Endothelial cell of umbilical vein (primary cell): Measurements from ENCODE around the gene CCSAP. TPM values are rescaled to one million over a fixed set of nuclear protein-coding genes. Genes with fewer than 3 reads are reported as not detected.

ENCODE experiments used
- BruUV-seq: library from RNA; stranded (reverse); fragments of 400-500 nt; replicated peaks from 2 replicates; lab custom pipeline; 2021; lab: Mats Ljungman, UMichigan
- CTCF ChIA-PET: fragments of 300-600, 350-600 bp; sonication (Branson Sonifier 250); formaldehyde crosslinking; loops from one replicate; lab custom pipeline; 2021; ENCODE audit warnings: antibody characterized with exemption, inconsistent platforms; lab: Charles Lee
- POLR2A ChIA-PET: fragments of 300-600, 350-600 bp; sonication (Branson Sonifier 250); formaldehyde crosslinking; loops from one replicate; lab custom pipeline; 2021; ENCODE audit warnings: antibody characterized with exemption, inconsistent platforms; lab: Charles Lee
- DNase-seq: peaks from one replicate; pipeline ENCODE4 v3.0.0-alpha.2; 2011; ENCODE audit warnings: low read depth, low spot score
- FAIRE-seq: peaks from 2 replicates; lab custom pipeline; 2011; peaks lifted over from hg19 to GRCh38; lab: Jason Lieb, UNC
- H2AFZ ChIP-seq: 2 replicates; pipeline ENCODE4 v1.6.0; 2012; ENCODE audit warnings: low read depth, low read length, control low read depth, inconsistent platforms
- H3K27ac ChIP-seq: 2 replicates; pipeline ENCODE4 v1.5.1; 2011; ENCODE audit warnings: low read depth, mild to moderate bottlenecking, control low read depth, low read length, moderate library complexity; ENCODE audit not compliant: insufficient read depth
- H3K27me3 ChIP-seq, 2 experiments: 2 replicates each; pipeline versions ENCODE4 v1.6.0 to v1.6.1; 2011; ENCODE audit warnings: low read length in 2 of 2, mixed read lengths in 1 of 2; ENCODE audit not compliant: control insufficient read depth in 2 of 2, insufficient read depth in 2 of 2
- H3K36me3 ChIP-seq, 2 experiments: 2 replicates in 1 of 2; 3 replicates in 1 of 2; pipeline ENCODE4 v1.5.1; 2011; ENCODE audit warnings: low read length in 2 of 2, mild to moderate bottlenecking in 1 of 2, moderate library complexity in 1 of 2; ENCODE audit not compliant: control insufficient read depth in 2 of 2, insufficient read depth in 2 of 2; ENCODE audit errors: extremely low read depth in 1 of 2
- H3K4me1 ChIP-seq: 3 replicates; pipeline ENCODE4 v1.5.1; 2011; ENCODE audit warnings: mild to moderate bottlenecking, low read length; ENCODE audit not compliant: control insufficient read depth, insufficient read depth; ENCODE audit errors: extremely low read depth
- H3K4me2 ChIP-seq: 2 replicates; pipeline ENCODE4 v1.6.1; 2011; ENCODE audit warnings: low read length, control low read depth, mixed read lengths; ENCODE audit not compliant: insufficient read depth
- H3K4me3 ChIP-seq, 3 experiments: fragments of 200-600 bp in 1 of 3; sonication (generic), shearing (Covaris generic) in 1 of 3; replicated peaks in 1 of 3; 2 replicates each; pipeline ENCODE4 v1.5.1; 2011 to 2016; ENCODE audit warnings: control low read depth in 3 of 3, low read length in 3 of 3, mild to moderate bottlenecking in 2 of 3, inconsistent platforms in 1 of 3, low read depth in 1 of 3, moderate library complexity in 1 of 3; ENCODE audit not compliant: insufficient read depth in 1 of 3
- H3K79me2 ChIP-seq: 2 replicates; pipeline ENCODE4 v1.6.0; 2012; ENCODE audit warnings: low read length, inconsistent platforms; ENCODE audit not compliant: control insufficient read depth, insufficient read depth
- H3K9ac ChIP-seq: replicated peaks from 2 replicates; pipeline ENCODE3; 2011; ENCODE audit warnings: low read length, control low read depth; ENCODE audit not compliant: insufficient read depth; ENCODE audit errors: extremely low read depth
- H3K9me1 ChIP-seq: replicated peaks from 3 replicates; pipeline ENCODE4 v1.6.0; 2011; ENCODE audit warnings: mild to moderate bottlenecking, low read length; ENCODE audit not compliant: control insufficient read depth, insufficient read depth; ENCODE audit errors: extremely low read depth
- H3K9me3 ChIP-seq: replicated peaks from 2 replicates; pipeline ENCODE4 v1.5.1; 2012; ENCODE audit warnings: low read length, inconsistent platforms; ENCODE audit not compliant: control insufficient read depth, insufficient read depth
- H4K20me1 ChIP-seq: replicated peaks from 2 replicates; pipeline ENCODE3; 2011; ENCODE audit warnings: mild to moderate bottlenecking, low read length; ENCODE audit not compliant: control insufficient read depth, insufficient read depth; ENCODE audit errors: extremely low read depth
- EZH2 ChIP-seq: IDR thresholded peaks from 2 replicates; pipeline ENCODE4 v1.6.1; 2012; ENCODE audit warnings: borderline replicate concordance, low read depth, mild to moderate bottlenecking, moderate library complexity, low read length, inconsistent platforms; ENCODE audit not compliant: severe bottlenecking
- FOS ChIP-seq: IDR thresholded peaks from 2 replicates; pipeline ENCODE4 v1.6.1; 2011; ENCODE audit warnings: mild to moderate bottlenecking, low read length, moderate library complexity, borderline replicate concordance; ENCODE audit not compliant: insufficient read depth
- GATA2 ChIP-seq: IDR thresholded peaks from 2 replicates; pipeline ENCODE4 v1.7.0; 2011; ENCODE audit warnings: low read depth, mild to moderate bottlenecking, moderate library complexity, mixed read lengths, low read length; ENCODE audit not compliant: insufficient read length, insufficient read depth
- JUN ChIP-seq: IDR thresholded peaks from 2 replicates; pipeline ENCODE4 v1.6.1; 2011; ENCODE audit warnings: borderline replicate concordance, low read depth; ENCODE audit not compliant: insufficient read length, insufficient read depth
- MYC ChIP-seq: IDR thresholded peaks from one replicate; pipeline ENCODE4 v1.6.1; 2011; ENCODE audit warnings: mild to moderate bottlenecking, low read depth, low read length
- POLR2A ChIP-seq: IDR thresholded peaks from 2 replicates; pipeline ENCODE4 v1.6.1; 2012; ENCODE audit warnings: low read depth, mild to moderate bottlenecking, control low read depth, low read length
- POLR2AphosphoS5 ChIP-seq: IDR thresholded peaks from 2 replicates; pipeline ENCODE4 v1.6.1; 2012; ENCODE audit warnings: low read depth, mild to moderate bottlenecking, control low read depth, low read length, moderate library complexity; ENCODE audit not compliant: insufficient read depth
- dilution Hi-C: fragments of 300-500 bp; cut with MboI; formaldehyde crosslinking; loops from one replicate; pipeline ENCODE4 v1.15.0; 2019; ENCODE audit warnings: low sequenced_read_pairs; ENCODE audit not compliant: extremely low pct_ligation_motif_present
- intact Hi-C: fragments of 100-400 bp; cut with micrococcal nuclease; formaldehyde crosslinking; loops from one replicate; pipeline ENCODE4 v1.10.0; 2022
- polyA plus RNA-seq, 4 experiments: library from polyadenylated mRNA; depleted of rRNA in 3 of 4; stranded (reverse) in 3 of 4; unstranded in 1 of 4; fragments of >200 nt; gene quantifications; 2 replicates each; pipeline versions ENCODE4 v1.2.1 to v1.2.3, GENCODE V29; 2011 to 2012; ENCODE audit warnings: missing spikeins in 1 of 4
- total RNA-seq: library from RNA; stranded (reverse); gene quantifications from 2 replicates; pipeline ENCODE4 v1.2.3, GENCODE V29; 2021
- TF ChIP-seq, protein P1 (sequence below): IDR thresholded peaks from 2 replicates; pipeline ENCODE4 v1.6.1; 2011; ENCODE audit not compliant: insufficient read depth, insufficient read length
- TF ChIP-seq, protein P2 (sequence below), 2 donors: IDR thresholded peaks; 1 replicate in 1 of 2; 2 replicates in 1 of 2; pipeline ENCODE4 v1.5.1; 2011; ENCODE audit warnings: low read length in 2 of 2, mild to moderate bottlenecking in 2 of 2, moderate library complexity in 2 of 2, control low read depth in 1 of 2, inconsistent platforms in 1 of 2, low read depth in 1 of 2; ENCODE audit not compliant: insufficient read depth in 1 of 2; ENCODE audit errors: extremely low read depth in 1 of 2

The CCSAP gene
- total and polyA plus RNA-seq, 2 donors (not counting 3 experiments of a cell fraction or from before 2014, with no cell fraction given) = 1.3 to 5.7 TPM

DNA sequence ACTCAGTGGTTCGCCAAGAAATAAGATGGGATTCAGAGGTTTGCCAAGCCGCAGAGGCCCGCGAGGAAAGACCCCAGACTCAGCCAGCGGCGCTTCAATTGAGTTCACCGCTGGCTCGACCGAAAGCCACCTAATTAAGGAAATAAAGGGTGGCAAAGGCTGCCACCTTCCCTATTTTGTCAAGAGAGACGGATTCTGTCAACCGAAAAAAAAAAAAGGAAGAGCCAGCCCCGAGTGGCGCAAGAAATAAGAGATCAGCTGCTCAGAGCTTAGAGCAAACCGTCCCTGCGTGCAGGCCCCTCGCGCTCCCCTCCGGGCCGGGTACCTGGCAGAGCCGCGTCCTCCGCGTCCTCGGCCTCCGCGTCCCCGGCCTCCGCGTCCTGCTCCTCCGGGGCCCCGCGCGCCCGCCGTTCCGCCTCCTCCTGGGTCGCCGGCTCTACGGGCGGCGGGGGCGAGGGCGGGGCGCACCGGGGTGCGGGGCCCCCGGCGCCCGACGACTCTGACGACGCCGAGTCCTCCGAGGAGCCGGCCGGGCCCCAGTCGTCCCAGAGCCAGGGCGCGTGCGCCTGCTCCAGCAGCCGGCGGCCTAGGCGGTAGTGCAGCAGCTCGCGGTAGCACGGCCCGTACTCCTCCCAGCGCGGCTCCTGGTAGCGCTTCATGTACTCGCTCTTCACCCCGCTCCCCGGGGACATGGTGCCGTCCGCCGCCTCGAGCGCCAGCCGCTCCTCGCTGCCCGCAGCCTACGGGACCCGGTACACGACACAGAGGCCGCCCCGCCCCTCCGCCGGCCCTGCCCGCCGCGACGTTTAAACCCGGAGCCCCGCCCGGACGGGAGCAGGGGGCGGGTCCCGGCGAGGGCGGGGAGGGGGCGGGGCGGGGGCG lies 832 bp downstream of the CCSAP start:
- Histone ChIP-seq H3K9ac (peak overlapping the region; percentile 17), H3K27me3 (no peaks in the 10 kb centered on the region), H3K79me2 (peaks cover 8% of the 10 kb centered on the region), H3K36me3 (no peaks in the 10 kb centered on the region), H3K4me1 (peaks cover 11% of the 10 kb centered on the region), H3K27ac (no peak overlapping the region), H3K9me3 (no peaks in the 10 kb centered on the region), H3K9me1 (no peaks in the 10 kb centered on the region), H2AFZ (peak overlapping the region; percentile 95), H3K4me2 (peak overlapping the region; percentile 84), H4K20me1 (no peaks in the 10 kb centered on the region), H3K4me3 (peak overlapping the region; percentile 53 to 89 (median 80))
- intact Hi-C loops (loop anchor here (1.0 to 5.0 kb wide), 6 partner anchors 19 to 215 kb away; partner anchors contain the start of genes ABCB10, ACTA1, NUP133 and RAB4A), dilution Hi-C loops (no loop called here)
- no peak for TF ChIP-seq MYC
- TF ChIP-seq GATA2 = no peak
- TF ChIP-seq, protein P1, sequence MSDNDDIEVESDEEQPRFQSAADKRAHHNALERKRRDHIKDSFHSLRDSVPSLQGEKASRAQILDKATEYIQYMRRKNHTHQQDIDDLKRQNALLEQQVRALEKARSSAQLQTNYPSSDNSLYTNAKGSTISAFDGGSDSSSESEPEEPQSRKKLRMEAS = no peak
- peak; percentile 18 for TF ChIP-seq POLR2A
- TF ChIP-seq POLR2AphosphoS5 = peak; percentile 5
- no peak for TF ChIP-seq JUN
- TF ChIP-seq, protein P2, sequence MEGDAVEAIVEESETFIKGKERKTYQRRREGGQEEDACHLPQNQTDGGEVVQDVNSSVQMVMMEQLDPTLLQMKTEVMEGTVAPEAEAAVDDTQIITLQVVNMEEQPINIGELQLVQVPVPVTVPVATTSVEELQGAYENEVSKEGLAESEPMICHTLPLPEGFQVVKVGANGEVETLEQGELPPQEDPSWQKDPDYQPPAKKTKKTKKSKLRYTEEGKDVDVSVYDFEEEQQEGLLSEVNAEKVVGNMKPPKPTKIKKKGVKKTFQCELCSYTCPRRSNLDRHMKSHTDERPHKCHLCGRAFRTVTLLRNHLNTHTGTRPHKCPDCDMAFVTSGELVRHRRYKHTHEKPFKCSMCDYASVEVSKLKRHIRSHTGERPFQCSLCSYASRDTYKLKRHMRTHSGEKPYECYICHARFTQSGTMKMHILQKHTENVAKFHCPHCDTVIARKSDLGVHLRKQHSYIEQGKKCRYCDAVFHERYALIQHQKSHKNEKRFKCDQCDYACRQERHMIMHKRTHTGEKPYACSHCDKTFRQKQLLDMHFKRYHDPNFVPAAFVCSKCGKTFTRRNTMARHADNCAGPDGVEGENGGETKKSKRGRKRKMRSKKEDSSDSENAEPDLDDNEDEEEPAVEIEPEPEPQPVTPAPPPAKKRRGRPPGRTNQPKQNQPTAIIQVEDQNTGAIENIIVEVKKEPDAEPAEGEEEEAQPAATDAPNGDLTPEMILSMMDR (IDR thresholded peaks at IDR 0.05; ENCODE audit: extremely low read depth in 1 of 2, insufficient read depth in 1 of 2, low read depth in 1 of 2, low read length in 2 of 2) = no peak
- TF ChIP-seq EZH2 = no peak
- TF ChIP-seq FOS = no peak
- no TSS peak for BruUV-seq
- FAIRE-seq = no peak
- peak; percentile 75 for DNase-seq
- ChIA-PET POLR2A (no interaction called here), CTCF (interaction anchor here (1.5 to 1.9 kb wide), 2 partner anchors 71 to 140 kb away, joined by 3 to 10 read pairs; partner anchors contain the start of gene RAB4A)
